CD4-positive, alpha-beta memory T cell (primary cell): ENCODE measurements around the gene PMEPA1. TPM values are rescaled to one million over a fixed set of nuclear protein-coding genes. Genes with fewer than 3 reads are reported as not detected.

Experiments used
- CTCF ChIA-PET: fragments of 350-600 bp; sonication (Branson Sonifier 250); formaldehyde crosslinking; loops from one replicate; lab custom pipeline; 2021; ENCODE audit warnings: inconsistent platforms; ENCODE audit not compliant: partially characterized antibody; lab: Charles Lee
- POLR2A ChIA-PET: fragments of 350-600 bp; sonication (Branson Sonifier 250); formaldehyde crosslinking; loops from one replicate; lab custom pipeline; 2021; ENCODE audit not compliant: partially characterized antibody; lab: Charles Lee
- DNase-seq, 5 donors: peaks; one replicate each; pipeline versions ENCODE4 v3.0.0 to v3.0.0-alpha.2; 2020 to 2022; ENCODE audit warnings: mixed read lengths in 1 of 5
- H3K27ac ChIP-seq: one replicate; pipeline ENCODE4 v1.7.0; 2013; ENCODE audit warnings: low read depth, low read length
- H3K27me3 ChIP-seq: 2 replicates; pipeline ENCODE4 v1.7.0; 2013; ENCODE audit warnings: mild to moderate bottlenecking, low read length, moderate library complexity; ENCODE audit not compliant: insufficient read depth
- H3K36me3 ChIP-seq: 2 replicates; pipeline ENCODE4 v1.7.0; 2013; ENCODE audit warnings: mild to moderate bottlenecking, low read length, moderate library complexity; ENCODE audit not compliant: insufficient read depth
- H3K4me1 ChIP-seq: 2 replicates; pipeline ENCODE4 v1.7.0; 2013; ENCODE audit warnings: mild to moderate bottlenecking, low read length, moderate library complexity; ENCODE audit not compliant: insufficient read depth
- H3K4me3 ChIP-seq, 2 donors: one replicate each; pipeline ENCODE4 v1.7.0; 2013; ENCODE audit warnings: low read length in 2 of 2, mild to moderate bottlenecking in 1 of 2
- H3K9me3 ChIP-seq, 2 donors: one replicate each; pipeline ENCODE4 v1.7.0; 2013; ENCODE audit warnings: low read length in 2 of 2, control low read depth in 1 of 2; ENCODE audit not compliant: control insufficient read depth in 1 of 2
- H3K27ac Mint-ChIP-seq, 7 donors: one replicate each; pipeline ENCODE4 v1.8.0; 2020 to 2021; ENCODE audit warnings: mixed read lengths in 7 of 7, mild to moderate bottlenecking in 6 of 7, inconsistent platforms in 3 of 7, moderate library complexity in 3 of 7
- H3K27me3 Mint-ChIP-seq, 2 donors: one replicate each; pipeline ENCODE4 v1.8.0; 2020 to 2021; ENCODE audit warnings: mixed read lengths in 2 of 2
- H3K36me3 Mint-ChIP-seq, 2 donors: one replicate each; pipeline ENCODE4 v1.8.0; 2020 to 2021; ENCODE audit warnings: mixed read lengths in 2 of 2, inconsistent platforms in 1 of 2, mild to moderate bottlenecking in 1 of 2
- H3K4me1 Mint-ChIP-seq, 4 donors: one replicate each; pipeline ENCODE4 v1.8.0; 2020 to 2021; ENCODE audit warnings: mixed read lengths in 4 of 4, mild to moderate bottlenecking in 1 of 4
- H3K4me3 Mint-ChIP-seq, 8 donors: one replicate each; pipeline ENCODE4 v1.8.0; 2020 to 2021; ENCODE audit warnings: mixed read lengths in 8 of 8, mild to moderate bottlenecking in 7 of 8, moderate library complexity in 6 of 8, inconsistent platforms in 3 of 8
- H3K9me3 Mint-ChIP-seq, 8 donors: one replicate each; pipeline ENCODE4 v1.8.0; 2020 to 2021; ENCODE audit warnings: mixed read lengths in 8 of 8, mild to moderate bottlenecking in 5 of 8, inconsistent platforms in 3 of 8, moderate library complexity in 1 of 8
- intact Hi-C: fragments of 100-400 bp; cut with micrococcal nuclease; formaldehyde crosslinking; loops from one replicate; pipeline ENCODE4 v1.15.1; 2023
- polyA plus RNA-seq, 2 donors: library from polyadenylated mRNA; unstranded; fragments of 300-500 nt; fragmentation: Illumina TruSeq; gene quantifications; one replicate each; pipeline ENCODE4 v1.2.3, GENCODE V29; 2021
- total RNA-seq, 2 experiments: library from RNA; stranded (reverse); gene quantifications; one replicate each; pipeline ENCODE4 v1.2.3, GENCODE V29; 2021

The PMEPA1 gene
- total and polyA plus RNA-seq, 4 experiments from 2014 or later = 1.2 to 8.9 (median 5.5) TPM

- DNase-seq = no peak
- Histone ChIP-seq H3K9me3 (no peaks in the 10 kb centered on the region), H3K27ac (no peak overlapping the region), H3K36me3 (no peaks in the 10 kb centered on the region), H3K4me1 (peaks cover 13% of the 10 kb centered on the region), H3K4me3 (no peak overlapping the region), H3K27me3 (no peaks in the 10 kb centered on the region)
- no peaks in the 10 kb centered on the region for H3K27me3 Mint-ChIP-seq
- peak overlapping the region in 1 of 7 donors; percentile 31 for H3K27ac Mint-ChIP-seq
- intact Hi-C loops = no loop called here
- POLR2A ChIA-PET = interaction anchor here (1.9 kb wide), 1 partner anchor 25 kb away, joined by 7 read pairs; no protein-coding TSS in a partner anchor
- H3K36me3 Mint-ChIP-seq = peaks cover 22 to 30% of the 10 kb centered on the region in 2 donors
- no peaks in the 10 kb centered on the region for H3K9me3 Mint-ChIP-seq
- peaks cover 15 to 34% (median 19%) of the 10 kb centered on the region in 4 donors for H3K4me1 Mint-ChIP-seq
- H3K4me3 Mint-ChIP-seq = no peak overlapping the region
- CTCF ChIA-PET = interaction anchor here (1.0 to 9.4 kb wide), 2 partner anchors 17 to 589 kb away, joined by 3 to 111 read pairs; partner anchors contain the start of gene ZBP1
Observed at GRCh38 chr20:57603120-57603519, 106.7 kb downstream of the PMEPA1 start.

GRCh38 chr20:57601737-57602136 is 108.1 kb downstream of the PMEPA1 start:
- no peak for DNase-seq

GRCh38 chr20:57601211-57601570 is 108.6 kb downstream of the PMEPA1 start:
- peaks cover 0 to 2% of the 10 kb centered on the region in 2 donors for H3K27me3 Mint-ChIP-seq
- no peak overlapping the region for H3K4me3 ChIP-seq
- DNase-seq = no peak
- no peaks in the 10 kb centered on the region for H3K36me3 ChIP-seq
- H3K9me3 Mint-ChIP-seq = no peaks in the 10 kb centered on the region
- H3K27ac Mint-ChIP-seq = peak overlapping the region in 1 of 7 donors; percentile 53
- peaks cover 16% of the 10 kb centered on the region for H3K4me1 ChIP-seq
- H3K4me1 Mint-ChIP-seq = peaks cover 11 to 23% (median 18%) of the 10 kb centered on the region in 4 donors
- peaks cover 12 to 13% of the 10 kb centered on the region in 2 donors for H3K36me3 Mint-ChIP-seq
- CTCF ChIA-PET = interaction anchor here (0.6 to 9.4 kb wide), 9 partner anchors 8 to 612 kb away, joined by 3 to 111 read pairs (median 3); partner anchors contain the start of gene ZBP1
- no peaks in the 10 kb centered on the region for H3K9me3 ChIP-seq
- peak overlapping the region in 1 of 8 donors; percentile 21 for H3K4me3 Mint-ChIP-seq
- POLR2A ChIA-PET = interaction anchor here (1.7 to 1.9 kb wide), 2 partner anchors 18 to 27 kb away, joined by 7 to 9 read pairs; partner anchors contain the start of gene ZBP1
- H3K27me3 ChIP-seq = no peaks in the 10 kb centered on the region
- intact Hi-C loops = no loop called here
- H3K27ac ChIP-seq = no peak overlapping the region

More at GRCh38 chr20:57601737-57602136, 108.1 kb downstream of the PMEPA1 start:
- ChIA-PET CTCF (interaction anchor here (0.6 to 9.4 kb wide), 10 partner anchors 9 to 611 kb away, joined by 3 to 111 read pairs (median 3); partner anchors contain the start of gene ZBP1), POLR2A (interaction anchor here (1.7 to 1.9 kb wide), 2 partner anchors 18 to 26 kb away, joined by 7 to 9 read pairs; partner anchors contain the start of gene ZBP1)
- Histone ChIP-seq H3K4me3 (no peak overlapping the region), H3K27me3 (no peaks in the 10 kb centered on the region), H3K27ac (no peak overlapping the region), H3K4me1 (peaks cover 16% of the 10 kb centered on the region), H3K9me3 (no peaks in the 10 kb centered on the region), H3K36me3 (no peaks in the 10 kb centered on the region)
- intact Hi-C loops = no loop called here
- Mint-ChIP-seq H3K36me3 (peaks cover 13 to 18% of the 10 kb centered on the region in 2 donors), H3K4me1 (peaks cover 15 to 27% (median 20%) of the 10 kb centered on the region in 4 donors), H3K9me3 (no peaks in the 10 kb centered on the region), H3K4me3 (no peak overlapping the region), H3K27me3 (peaks cover 0 to 2% of the 10 kb centered on the region in 2 donors), H3K27ac (peak overlapping the region in 2 of 7 donors; percentile 46 to 65)

- Histone ChIP-seq H3K4me3 (no peak overlapping the region), H3K4me1 (peaks cover 13% of the 10 kb centered on the region), H3K27me3 (no peaks in the 10 kb centered on the region), H3K9me3 (no peaks in the 10 kb centered on the region), H3K27ac (no peak overlapping the region), H3K36me3 (no peaks in the 10 kb centered on the region)
- ChIA-PET POLR2A (interaction anchor here (1.7 kb wide), 1 partner anchor 19 kb away, joined by 9 read pairs; the partner anchor contains the start of gene ZBP1), CTCF (interaction anchor here (0.9 to 9.4 kb wide), 7 partner anchors 13 to 612 kb away, joined by 3 to 111 read pairs (median 8); partner anchors contain the start of gene ZBP1)
- Mint-ChIP-seq H3K27ac (peak overlapping the region in 3 of 7 donors; percentile 22 to 53 (median 35)), H3K9me3 (no peaks in the 10 kb centered on the region), H3K4me3 (peak overlapping the region in 1 of 8 donors; percentile 21), H3K4me1 (peaks cover 7 to 20% (median 15%) of the 10 kb centered on the region in 4 donors), H3K36me3 (peaks cover 7 to 10% of the 10 kb centered on the region in 2 donors), H3K27me3 (peaks cover 0 to 2% of the 10 kb centered on the region in 2 donors)
- no peak for DNase-seq
- intact Hi-C loops = no loop called here
Observed at GRCh38 chr20:57600320-57601210, 109.2 kb downstream of the PMEPA1 start.

- Mint-ChIP-seq H3K27me3 (peaks cover 3% of the 10 kb centered on the region in 2 donors), H3K4me1 (peaks cover 0 to 8% (median 5%) of the 10 kb centered on the region in 4 donors), H3K9me3 (no peaks in the 10 kb centered on the region), H3K27ac (no peak overlapping the region), H3K36me3 (no peaks in the 10 kb centered on the region), H3K4me3 (no peak overlapping the region)
- Histone ChIP-seq H3K27me3 (no peaks in the 10 kb centered on the region), H3K9me3 (no peaks in the 10 kb centered on the region), H3K4me1 (peaks cover 3% of the 10 kb centered on the region), H3K4me3 (no peak overlapping the region), H3K27ac (no peak overlapping the region), H3K36me3 (no peaks in the 10 kb centered on the region)
- intact Hi-C loops = loop anchor here (10.0 kb wide), 1 partner anchor 486 kb away; no protein-coding TSS in a partner anchor
- ChIA-PET CTCF (interaction anchor here (0.7 to 9.4 kb wide), 6 partner anchors 22 to 612 kb away, joined by 3 to 111 read pairs (median 28); partner anchors contain the start of gene ZBP1), POLR2A (interaction anchor here (0.9 to 1.0 kb wide), 2 partner anchors 22 to 36 kb away, joined by 3 to 4 read pairs; partner anchors contain the start of gene ZBP1)
- DNase-seq = no peak
Observed at GRCh38 chr20:57598491-57598890, 111.3 kb downstream of the PMEPA1 start.
